ENCODE data around the gene SLC8A1. TPM values are rescaled to one million over a fixed set of nuclear protein-coding genes. Genes with fewer than 3 reads are reported as not detected.

The SLC8A1 gene
- total RNA-seq, 4 donors from 2014 or later, result 22.8 to 65.5 (median 42.0) TPM

- intact Hi-C loops (cut with DNase I; ENCODE audit: low total_unique reads) (no loop called here), in situ Hi-C loops (cut with MboI; ENCODE audit: low pct_ligation_motif_present in 1 of 4, low pct_unique_long_range_greater_than_20kb in 1 of 4, low sequenced_read_pairs in 3 of 4) (no loop called here)
- DNase-seq, result no peak
- Histone ChIP-seq H3K27me3 (no peaks in the 10 kb centered on the region), H3K36me3 (no peaks in the 10 kb centered on the region), H3K4me1 (peaks cover 0 to 12% (median 6%) of the 10 kb centered on the region in 4 donors), H3K27ac (peak overlapping the region; percentile 46 to 65 (median 60)), H3K4me3 (no peak overlapping the region), H3K9me3 (no peaks in the 10 kb centered on the region)
- TF ChIP-seq POLR2A (IDR thresholded peaks at IDR 0.05), result no peak
- TF ChIP-seq POLR2AphosphoS5 (IDR thresholded peaks at IDR 0.05), result peak in 2 of 3 donors; percentile 9 to 28
- 62 to 66% methylated on average over 4 to 5 of the region's 5 CpGs for WGBS, 2 donors (ENCODE audit: low coverage in 1 of 2)
Measured at GRCh38 chr2:40127890-40128557, 323.9 kb downstream of the SLC8A1 start.

- in situ Hi-C loops (cut with MboI; ENCODE audit: low pct_ligation_motif_present in 1 of 4, low pct_unique_long_range_greater_than_20kb in 1 of 4, low sequenced_read_pairs in 3 of 4) (no loop called here), intact Hi-C loops (cut with DNase I; ENCODE audit: low total_unique reads) (no loop called here)
- WGBS, 2 donors (ENCODE audit: low coverage in 1 of 2), result 76 to 79% methylated on average over 2 to 3 of the region's 3 CpGs
- Histone ChIP-seq H3K27me3 (no peaks in the 10 kb centered on the region), H3K4me3 (no peak overlapping the region), H3K36me3 (no peaks in the 10 kb centered on the region), H3K27ac (peak overlapping the region; percentile 33 to 65 (median 60)), H3K9me3 (no peaks in the 10 kb centered on the region), H3K4me1 (peaks cover 0 to 12% (median 6%) of the 10 kb centered on the region in 4 donors)
- DNase-seq, result no peak
- TF ChIP-seq CTCF (IDR thresholded peaks at IDR 0.05) (no peak), EP300 (IDR thresholded peaks at IDR 0.05; ENCODE audit: low read depth) (no peak), POLR2A (IDR thresholded peaks at IDR 0.05) (no peak), POLR2AphosphoS5 (IDR thresholded peaks at IDR 0.05) (no peak)
Measured at GRCh38 chr2:40127146-40127545, 324.7 kb downstream of the SLC8A1 start.

GRCh38 chr2:40126006-40126405 lies 325.9 kb downstream of the SLC8A1 start:
- no peak for DNase-seq
- no peaks in the 10 kb centered on the region for H3K36me3 ChIP-seq
- no peak overlapping the region for H3K27ac ChIP-seq
- no peaks in the 10 kb centered on the region for H3K27me3 ChIP-seq
- TF ChIP-seq EP300 (IDR thresholded peaks at IDR 0.05; ENCODE audit: low read depth), result no peak
- TF ChIP-seq CTCF (IDR thresholded peaks at IDR 0.05), result no peak
- no peak for TF ChIP-seq POLR2AphosphoS5 (IDR thresholded peaks at IDR 0.05)
- no peak for TF ChIP-seq POLR2A (IDR thresholded peaks at IDR 0.05)
- H3K9me3 ChIP-seq, result no peaks in the 10 kb centered on the region
- intact Hi-C loops (cut with DNase I; ENCODE audit: low total_unique reads), result no loop called here
- peaks cover 0 to 12% (median 6%) of the 10 kb centered on the region in 4 donors for H3K4me1 ChIP-seq
- 76 to 89% methylated on average over 1 to 3 of the region's 3 CpGs for WGBS, 2 donors (ENCODE audit: low coverage in 1 of 2)
- no peak overlapping the region for H3K4me3 ChIP-seq
- in situ Hi-C loops (cut with MboI; ENCODE audit: low pct_ligation_motif_present in 1 of 4, low pct_unique_long_range_greater_than_20kb in 1 of 4, low sequenced_read_pairs in 3 of 4), result no loop called here

GRCh38 chr2:40123746-40124145 lies 328.1 kb downstream of the SLC8A1 start:
- H3K4me1 ChIP-seq, result peaks cover 0 to 10% (median 4%) of the 10 kb centered on the region in 4 donors
- no peak for TF ChIP-seq CTCF (IDR thresholded peaks at IDR 0.05)
- no peak for TF ChIP-seq POLR2AphosphoS5 (IDR thresholded peaks at IDR 0.05)
- no peak for TF ChIP-seq EP300 (IDR thresholded peaks at IDR 0.05; ENCODE audit: low read depth)
- no peak for TF ChIP-seq POLR2A (IDR thresholded peaks at IDR 0.05)
- intact Hi-C loops (cut with DNase I; ENCODE audit: low total_unique reads) (no loop called here), in situ Hi-C loops (cut with MboI; ENCODE audit: low pct_ligation_motif_present in 1 of 4, low pct_unique_long_range_greater_than_20kb in 1 of 4, low sequenced_read_pairs in 3 of 4) (no loop called here)
- H3K4me3 ChIP-seq, result no peak overlapping the region
- no peaks in the 10 kb centered on the region for H3K27me3 ChIP-seq
- H3K36me3 ChIP-seq, result no peaks in the 10 kb centered on the region
- WGBS, 2 donors (ENCODE audit: low coverage in 1 of 2), result 66 to 73% methylated on average over 3 of the region's 3 CpGs
- no peaks in the 10 kb centered on the region for H3K9me3 ChIP-seq
- no peak overlapping the region for H3K27ac ChIP-seq
- no peak for DNase-seq
